Measurements from ENCODE around the gene NOTO.
A peak's percentile ranks its signal among the peaks of the same experiment; 100 is the strongest.

NOTO gene

GRCh38 chr2:73233932-73234832, 31.8 kb downstream of the NOTO start, which contains the start of gene CCT7:
CCT7 (plus strand) TSS chr2:73234308; CDS start chr2:73234379, 71 bp downstream.
- DNase-seq (ENCODE audit: low spot score) = peak; percentile 96

- no peak for DNase-seq (ENCODE audit: low spot score)
These were observed 33.1 kb downstream of the NOTO start for GRCh38 chr2:73235315-73236028.

- DNase-seq (ENCODE audit: low spot score) = no peak
These were observed 34.8 kb downstream of the NOTO start for GRCh38 chr2:73237168-73237567.

GRCh38 chr2:73238149-73238548, 35.8 kb downstream of the NOTO start:
- peak; percentile 7 for DNase-seq (ENCODE audit: low spot score)

GRCh38 chr2:73238976-73239375, 36.6 kb downstream of the NOTO start:
- peak; percentile 83 for DNase-seq (ENCODE audit: low spot score)

- DNase-seq (ENCODE audit: low spot score) = peak; percentile 72
These were observed 37.4 kb downstream of the NOTO start for GRCh38 chr2:73239776-73240175.

GRCh38 chr2:73243884-73244570, 41.7 kb downstream of the NOTO start:
- DNase-seq (ENCODE audit: low spot score) = peak; percentile 83

GRCh38 chr2:73244580-73244979, 42.2 kb downstream of the NOTO start:
- no peak for DNase-seq (ENCODE audit: low spot score)

GRCh38 chr2:73246850-73247249, 44.5 kb downstream of the NOTO start:
- no peak for DNase-seq (ENCODE audit: low spot score)

GRCh38 chr2:73249636-73250035, 47.3 kb downstream of the NOTO start:
- DNase-seq (ENCODE audit: low spot score) = no peak

GRCh38 chr2:73250872-73251846, 48.8 kb downstream of the NOTO start:
- no peak for DNase-seq (ENCODE audit: low spot score)

- DNase-seq (ENCODE audit: low spot score) = no peak
These were observed 50.1 kb downstream of the NOTO start for GRCh38 chr2:73252238-73253027.

- DNase-seq (ENCODE audit: low spot score) = no peak
These were observed 51.0 kb downstream of the NOTO start for GRCh38 chr2:73253400-73253799.

GRCh38 chr2:73253901-73254300, 51.5 kb downstream of the NOTO start:
- no peak for DNase-seq (ENCODE audit: low spot score)

GRCh38 chr2:73254343-73255006, 52.1 kb downstream of the NOTO start:
- DNase-seq (ENCODE audit: low spot score) = no peak

GRCh38 chr2:73255007-73255644, 52.8 kb downstream of the NOTO start:
- no peak for DNase-seq (ENCODE audit: low spot score)

- no peak for DNase-seq (ENCODE audit: low spot score)
These were observed 53.7 kb downstream of the NOTO start for GRCh38 chr2:73255907-73256617.

- DNase-seq (ENCODE audit: low spot score) = no peak
These were observed 54.2 kb downstream of the NOTO start for GRCh38 chr2:73256618-73256922.

GRCh38 chr2:73257021-73257420, 54.6 kb downstream of the NOTO start:
- DNase-seq (ENCODE audit: low spot score) = no peak
